ENCODE measurements around the gene WDPCP.

GRCh38 chr2:63537306-63537705, 51.0 kb downstream of the WDPCP start:
- TF ChIP-seq CTCF (IDR thresholded peaks at IDR 0.05 in 4 of 5, conservative IDR thresholded peaks at IDR 0.05 in 1 of 5) = no peak
- no peak for TF ChIP-seq POLR2A (IDR thresholded peaks at IDR 0.05)

Data from gastrocnemius medialis (tissue), 4 donors.